ENCODE results near the gene CIC. TPM values are rescaled to one million over a fixed set of nuclear protein-coding genes. Genes with fewer than 3 reads are reported as not detected.

CIC gene
- polyA plus RNA-seq, 3 donors, result 18.7 to 49.1 (median 33.3) TPM

- 85 to 90% (median 89%) methylated on average over 33 to 35 of the region's 35 CpGs for WGBS, 3 donors
Measured at GRCh38 chr19:42271861-42272534, 2.9 kb downstream of the CIC start.

GRCh38 chr19:42272535-42272897 lies 3.5 kb downstream of the CIC start:
- H3K27ac ChIP-seq (ENCODE audit: low read depth, low read length), result no peak overlapping the region
- WGBS, 3 donors, result 79 to 84% (median 83%) methylated on average over 9 of the region's 9 CpGs

More at GRCh38 chr19:42271861-42272534, 2.9 kb downstream of the CIC start:
- H3K27ac ChIP-seq (ENCODE audit: low read depth, low read length), result no peak overlapping the region

DNA sequence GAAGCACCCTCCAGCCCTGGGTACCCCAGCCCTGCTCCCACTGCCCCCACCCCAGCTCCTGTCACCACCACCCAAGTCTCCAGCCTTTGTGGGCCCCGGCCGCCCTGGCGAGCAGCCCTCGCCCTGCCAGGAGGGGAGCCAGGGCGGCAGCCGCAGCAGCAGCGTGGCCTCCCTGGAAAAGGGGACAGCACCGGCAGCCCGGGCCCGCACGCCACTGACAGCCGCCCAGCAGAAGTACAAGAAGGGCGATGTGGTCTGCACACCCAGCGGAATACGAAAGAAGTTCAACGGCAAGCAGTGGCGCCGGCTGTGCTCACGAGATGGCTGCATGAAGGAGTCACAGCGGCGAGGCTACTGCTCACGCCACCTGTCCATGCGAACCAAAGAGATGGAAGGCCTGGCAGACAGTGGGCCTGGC lies 3.9 kb downstream of the CIC start:
- WGBS, 3 donors, result 94 to 97% (median 96%) methylated on average over 23 of the region's 23 CpGs
- H3K27ac ChIP-seq (ENCODE audit: low read depth, low read length), result no peak overlapping the region

DNA sequence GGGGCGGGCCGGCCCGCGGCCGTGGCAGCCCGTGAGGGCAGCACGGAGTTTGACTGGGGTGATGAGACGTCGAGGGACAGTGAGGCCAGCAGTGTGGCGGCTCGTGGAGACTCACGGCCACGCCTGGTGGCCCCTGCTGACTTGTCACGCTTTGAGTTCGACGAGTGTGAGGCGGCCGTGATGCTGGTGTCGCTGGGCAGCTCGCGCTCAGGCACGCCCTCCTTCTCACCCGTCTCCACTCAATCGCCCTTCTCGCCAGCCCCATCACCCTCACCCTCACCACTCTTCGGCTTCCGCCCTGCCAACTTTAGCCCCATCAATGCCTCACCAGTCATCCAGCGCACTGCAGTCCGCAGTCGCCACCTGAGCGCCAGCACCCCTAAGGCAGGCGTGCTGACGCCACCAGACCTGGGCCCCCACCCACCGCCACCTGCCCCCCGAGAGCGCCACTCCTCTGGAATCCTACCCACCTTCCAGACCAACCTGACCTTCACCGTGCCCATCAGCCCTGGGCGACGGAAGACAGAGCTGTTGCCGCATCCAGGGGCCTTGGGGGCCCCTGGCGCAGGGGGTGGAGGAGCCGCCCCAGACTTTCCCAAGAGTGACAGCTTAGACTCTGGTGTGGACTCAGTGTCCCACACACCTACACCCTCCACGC lies 4.5 kb downstream of the CIC start:
- 95 to 97% (median 96%) methylated on average over 34 to 43 of the region's 43 CpGs for WGBS, 3 donors

GRCh38 chr19:42274065-42274682 lies 5.1 kb downstream of the CIC start:
- no peak overlapping the region for H3K27ac ChIP-seq (ENCODE audit: low read depth, low read length)
- 92% methylated on average over 15 to 22 of the region's 22 CpGs for WGBS, 3 donors

More for the DNA sequence above, 4.5 kb downstream of the CIC start:
- H3K27ac ChIP-seq (ENCODE audit: low read depth, low read length), result no peak overlapping the region

- H3K27ac ChIP-seq (ENCODE audit: low read depth, low read length), result no peak overlapping the region
- 61 to 75% (median 67%) methylated on average over 7 of the region's 7 CpGs for WGBS, 3 donors
Measured at GRCh38 chr19:42275103-42275502, 6.1 kb downstream of the CIC start.

DNA sequence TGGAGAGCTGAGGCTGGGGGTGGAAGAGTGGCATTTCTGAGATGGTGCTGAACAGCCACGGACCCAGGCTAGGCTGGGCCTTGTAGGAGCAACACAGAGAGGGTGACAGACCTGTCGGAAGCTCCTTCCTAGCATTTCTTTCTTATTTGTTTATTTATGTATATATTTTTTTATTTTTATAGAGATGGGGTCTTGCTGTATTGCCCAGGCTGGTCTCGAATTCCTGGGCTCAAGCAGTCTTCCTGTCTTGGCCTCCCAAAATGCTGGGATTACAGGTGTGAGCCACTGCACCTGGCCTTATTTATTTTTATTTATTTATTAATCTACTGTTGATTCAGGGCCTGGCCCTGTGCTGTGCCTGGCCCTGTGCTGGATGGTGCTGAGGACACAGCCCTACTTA lies 6.5 kb downstream of the CIC start:
- 83 to 90% (median 90%) methylated on average over 3 of the region's 3 CpGs for WGBS, 3 donors
- no peak overlapping the region for H3K27ac ChIP-seq (ENCODE audit: low read depth, low read length)

DNA sequence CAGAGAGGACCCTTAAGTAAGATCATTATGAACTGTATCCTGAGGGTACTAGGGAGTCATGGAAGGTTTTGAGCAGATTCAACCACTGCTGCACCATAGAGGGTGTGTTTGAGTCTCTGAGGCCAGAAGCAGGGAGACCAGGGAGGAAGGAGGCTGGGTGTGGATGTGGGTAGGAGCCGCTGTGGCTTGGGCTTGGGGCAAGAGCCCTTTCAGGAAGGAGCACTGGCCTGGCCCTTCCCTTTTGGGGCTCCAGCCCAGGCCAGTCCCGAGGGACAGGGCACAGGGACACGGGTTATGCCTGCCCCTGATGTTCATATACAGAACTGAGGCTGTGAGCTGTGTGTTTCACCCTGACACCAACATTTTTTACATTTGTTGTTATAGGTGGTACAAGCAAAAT lies 7.2 kb downstream of the CIC start:
- 29 to 71% (median 39%) methylated on average over 3 of the region's 3 CpGs for WGBS, 3 donors

GRCh38 chr19:42276821-42277220 lies 7.8 kb downstream of the CIC start:
- 88 to 91% (median 90%) methylated on average over 4 of the region's 4 CpGs for WGBS, 3 donors
- no peak overlapping the region for H3K27ac ChIP-seq (ENCODE audit: low read depth, low read length)

More for the DNA sequence above, 7.2 kb downstream of the CIC start:
- H3K27ac ChIP-seq (ENCODE audit: low read depth, low read length), result no peak overlapping the region

DNA sequence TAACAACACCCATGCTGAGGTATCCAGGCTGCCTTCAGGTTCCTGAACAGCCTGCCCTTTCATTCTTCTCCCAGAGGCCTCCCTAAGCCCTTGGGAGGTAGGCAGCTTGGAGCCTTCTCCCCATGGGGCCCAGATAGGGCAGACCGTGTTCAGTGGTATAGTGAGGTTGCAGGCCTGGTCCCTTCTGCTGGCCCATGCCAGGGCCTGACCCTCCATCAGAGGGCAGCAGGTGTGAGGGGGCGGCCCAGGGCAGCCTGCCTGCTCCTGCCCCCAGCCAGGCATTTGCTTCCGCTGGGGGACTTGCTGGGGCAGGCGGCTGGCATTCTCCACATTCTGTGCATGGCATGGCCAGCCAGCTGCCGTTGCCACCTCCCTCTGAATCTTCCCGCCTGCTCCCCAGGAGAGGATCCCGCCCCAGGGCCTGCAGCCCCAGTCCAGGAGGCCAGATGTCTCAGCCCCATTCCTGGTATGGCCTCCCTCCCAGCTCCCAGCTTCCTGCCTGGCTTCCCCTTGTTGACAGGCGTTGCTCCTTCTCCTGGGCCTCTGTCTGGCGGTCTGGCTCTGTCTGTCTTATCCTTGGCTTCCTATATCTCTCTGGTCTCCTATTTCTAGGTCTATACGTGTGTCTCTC lies 8.9 kb downstream of the CIC start:
- H3K27ac ChIP-seq (ENCODE audit: low read depth, low read length), result peak overlapping the region; percentile 36
- 55 to 63% (median 58%) methylated on average over 10 of the region's 10 CpGs for WGBS, 3 donors

DNA sequence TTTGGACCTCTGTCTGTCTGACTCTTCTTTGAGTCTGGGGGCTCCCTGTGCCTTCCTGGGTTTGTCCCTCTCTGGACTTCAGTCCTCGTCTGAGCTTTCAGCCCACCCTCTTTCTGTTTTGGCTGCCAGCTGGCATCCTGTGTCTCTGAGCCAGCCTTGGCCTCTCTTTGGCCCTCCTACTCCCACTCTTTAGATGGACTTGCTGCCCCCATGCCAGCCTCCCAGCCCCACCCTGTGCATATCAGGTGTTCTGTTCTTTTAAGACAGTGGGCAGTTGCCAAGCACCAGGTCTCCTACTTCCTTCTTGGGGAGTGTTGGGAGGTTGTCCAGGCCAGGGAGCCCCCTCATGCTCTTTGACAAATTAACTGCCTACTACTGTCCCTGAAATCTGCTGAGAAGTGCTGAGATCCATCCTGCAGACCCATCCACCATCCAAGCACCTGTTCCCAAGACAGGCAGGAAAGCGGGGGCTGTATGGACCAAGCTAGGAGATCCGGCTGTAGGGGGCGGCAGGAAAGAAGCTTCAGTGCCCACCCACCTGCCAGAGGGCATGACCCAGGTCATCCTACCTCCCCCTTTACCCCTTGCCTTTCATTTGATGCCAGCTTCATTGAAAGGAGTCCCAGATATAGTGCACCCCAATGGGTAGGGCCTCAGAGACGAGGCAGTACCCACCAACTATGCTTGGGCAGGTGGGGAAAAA lies 9.6 kb downstream of the CIC start:
- H3K27ac ChIP-seq (ENCODE audit: low read depth, low read length), result peak overlapping the region; percentile 36
- WGBS, 3 donors, result 53 to 71% (median 68%) methylated on average over 5 of the region's 5 CpGs

DNA sequence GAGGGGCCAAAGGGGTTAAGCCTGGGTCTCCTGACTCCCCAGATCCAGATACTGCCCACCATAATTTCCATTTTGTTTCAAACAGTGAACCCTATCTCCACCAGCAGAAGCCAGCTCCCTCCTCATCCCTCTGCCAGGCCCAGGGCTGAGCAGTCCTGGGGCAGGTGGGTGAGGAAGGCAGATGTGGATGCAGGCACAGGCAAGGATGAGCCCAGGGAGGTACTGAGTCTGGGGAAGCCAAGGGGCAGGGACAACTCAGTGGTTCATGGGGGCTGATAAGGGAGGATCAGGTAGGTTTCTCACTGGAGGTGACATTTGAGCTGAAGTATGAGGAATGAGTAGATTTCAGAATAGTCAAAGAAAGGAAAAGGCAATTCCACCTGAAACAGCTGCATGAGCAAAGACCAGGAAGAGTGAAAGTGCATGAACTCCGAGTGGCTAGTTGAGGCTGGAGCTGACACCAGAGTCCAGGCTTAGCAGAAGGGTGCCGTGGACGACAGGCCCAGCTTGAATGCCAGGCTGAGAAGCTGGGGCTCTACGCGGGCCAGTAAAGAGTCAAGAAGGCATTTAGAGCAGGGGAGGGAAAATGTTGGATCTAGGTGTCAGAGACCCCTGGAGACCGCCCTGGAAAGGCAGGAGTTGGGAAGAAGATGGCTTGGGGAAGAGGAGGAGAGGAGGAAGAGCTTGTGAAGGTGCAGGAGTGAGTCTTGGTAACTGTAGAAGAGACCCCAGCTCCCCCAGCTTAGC lies 10.3 kb downstream of the CIC start:
- WGBS, 3 donors, result 13 to 17% (median 13%) methylated on average over 6 of the region's 6 CpGs
- no peak overlapping the region for H3K27ac ChIP-seq (ENCODE audit: low read depth, low read length)

- H3K27ac ChIP-seq (ENCODE audit: low read depth, low read length), result peak overlapping the region; percentile 83
- WGBS, 3 donors, result 0 to 1% (median 0%) methylated on average over 66 to 88 of the region's 89 CpGs
Measured at GRCh38 chr19:42279902-42280814, 11.1 kb downstream of the CIC start.

GRCh38 chr19:42280815-42281145 lies 11.7 kb downstream of the CIC start:
- H3K27ac ChIP-seq (ENCODE audit: low read depth, low read length), result peak overlapping the region; percentile 83
- WGBS, 3 donors, result 0 to 2% (median 1%) methylated on average over 14 to 20 of the region's 20 CpGs

DNA sequence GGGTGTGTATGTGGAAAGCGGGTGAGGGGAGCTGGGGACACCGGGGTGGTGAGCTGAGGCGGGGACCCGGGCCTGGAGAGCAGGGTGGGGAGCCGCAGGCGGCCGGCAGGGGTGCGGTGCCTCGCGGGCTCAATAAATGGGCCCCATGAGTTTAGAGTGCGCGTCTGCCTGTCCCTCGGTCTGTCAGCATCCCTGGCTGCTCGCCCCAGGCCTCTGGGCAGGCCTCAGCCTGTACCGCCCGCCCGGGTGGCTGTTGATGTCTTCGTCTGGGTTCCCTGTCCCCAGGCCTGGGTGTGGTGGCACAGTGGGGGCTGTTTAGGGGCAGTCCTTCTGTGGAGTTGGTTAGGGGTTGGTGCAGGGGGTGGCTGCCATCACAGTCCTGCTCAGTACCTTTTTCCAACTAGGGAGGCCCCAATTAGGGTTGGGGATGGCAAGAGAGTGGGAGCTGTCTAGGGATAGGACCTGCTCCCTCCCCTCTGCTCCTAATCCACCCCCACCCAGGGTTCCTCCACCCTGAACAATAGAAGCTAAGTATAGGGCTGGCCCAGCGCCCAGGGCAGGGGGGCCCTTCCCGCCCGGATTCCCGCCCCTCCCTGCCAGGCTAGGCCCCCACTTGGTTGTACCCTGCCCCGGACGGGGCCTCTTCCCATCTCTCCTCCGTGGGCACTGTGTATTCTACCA lies 12.2 kb downstream of the CIC start:
- 7 to 34% (median 11%) methylated on average over 22 to 25 of the region's 25 CpGs for whole genome bisulfite sequencing, 3 donors
- H3K27ac ChIP-seq (ENCODE audit: low read depth, low read length), result peak overlapping the region; percentile 83
